ENCODE results near the gene PERP.

PERP gene

GRCh38 chr6:138101946-138102731 is 5.1 kb downstream of the PERP start:
- Histone ChIP-seq H3F3A (ENCODE audit: insufficient read depth, low read length) (peaks cover 7% of the 10 kb centered on the region; the same call in 1 of the 2 replicates), H3K4me2 (ENCODE audit: low read depth, low read length) (no peak overlapping the region), H3K4me1 (ENCODE audit: low read length) (peaks cover 11% of the 10 kb centered on the region), H3K4me3 (ENCODE audit: low read length) (no peak overlapping the region), H3K79me2 (ENCODE audit: low read length) (peaks cover 98% of the 10 kb centered on the region), H3K27me3 (replicated peaks; ENCODE audit: insufficient read depth, low read length) (no peaks in the 10 kb centered on the region), H3K9me3 (replicated peaks; ENCODE audit: insufficient read depth, low read length) (no peaks in the 10 kb centered on the region), H3K9me2 (replicated peaks; ENCODE audit: insufficient read depth, low read length) (no peaks in the 10 kb centered on the region), H2AFZ (ENCODE audit: low read length) (no peak overlapping the region), H3K36me3 (replicated peaks; ENCODE audit: insufficient read depth, low read length) (no peaks in the 10 kb centered on the region), H3K9ac (ENCODE audit: low read length) (no peak overlapping the region), H3K27ac (ENCODE audit: low read length) (no peak overlapping the region), H4K20me1 (ENCODE audit: insufficient read depth, low read length) (no peaks in the 10 kb centered on the region)
- no peak for DNase-seq
- TF ChIP-seq EZH2phosphoT487 (IDR thresholded peaks at IDR 0.05; ENCODE audit: low read length) (no peak), CTCF (IDR thresholded peaks at IDR 0.05; ENCODE audit: low read length) (no peak), EZH2 (optimal IDR thresholded peaks at IDR 0.05; ENCODE audit: low read depth, low read length) (no peak)

- H3K27ac ChIP-seq (ENCODE audit: low read length): no peak overlapping the region
- H2AFZ ChIP-seq (ENCODE audit: low read length): no peak overlapping the region
- H3K36me3 ChIP-seq (replicated peaks; ENCODE audit: insufficient read depth, low read length): 0 out of 2 replicates have a peak, but pooled peaks cover 5% of the 10 kb centered on the region
- H3K9me3 ChIP-seq (replicated peaks; ENCODE audit: insufficient read depth, low read length): no peaks in the 10 kb centered on the region
- peaks cover 3% of the 10 kb centered on the region for H3K4me1 ChIP-seq (ENCODE audit: low read length)
- H4K20me1 ChIP-seq (ENCODE audit: insufficient read depth, low read length): no peaks in the 10 kb centered on the region
- H3K9me2 ChIP-seq (replicated peaks; ENCODE audit: insufficient read depth, low read length): no peaks in the 10 kb centered on the region
- no peaks in the 10 kb centered on the region for H3K27me3 ChIP-seq (replicated peaks; ENCODE audit: insufficient read depth, low read length)
- TF ChIP-seq CTCF (IDR thresholded peaks at IDR 0.05; ENCODE audit: low read length) (no peak), EZH2phosphoT487 (IDR thresholded peaks at IDR 0.05; ENCODE audit: low read length) (no peak), EZH2 (optimal IDR thresholded peaks at IDR 0.05; ENCODE audit: low read depth, low read length) (no peak)
- H3K9ac ChIP-seq (ENCODE audit: low read length): no peak overlapping the region
- no peak for DNase-seq
- H3K79me2 ChIP-seq (ENCODE audit: low read length): peaks cover 91% of the 10 kb centered on the region
- no peak overlapping the region for H3K4me3 ChIP-seq (ENCODE audit: low read length)
- no peak overlapping the region for H3K4me2 ChIP-seq (ENCODE audit: low read depth, low read length)
- no peaks in the 10 kb centered on the region for H3F3A ChIP-seq (ENCODE audit: insufficient read depth, low read length)
These were observed 7.4 kb downstream of the PERP start for GRCh38 chr6:138099832-138100231.

- Histone ChIP-seq H3K4me1 (ENCODE audit: low read length) (no peaks in the 10 kb centered on the region), H3K27ac (ENCODE audit: low read length) (no peak overlapping the region), H3K9me3 (replicated peaks; ENCODE audit: insufficient read depth, low read length) (no peaks in the 10 kb centered on the region), H3K9ac (ENCODE audit: low read length) (no peak overlapping the region), H3K9me2 (replicated peaks; ENCODE audit: insufficient read depth, low read length) (no peaks in the 10 kb centered on the region), H3K4me3 (ENCODE audit: low read length) (no peak overlapping the region), H3K36me3 (replicated peaks; ENCODE audit: insufficient read depth, low read length) (0 out of 2 replicates have a peak, but pooled peaks cover 5% of the 10 kb centered on the region), H3F3A (ENCODE audit: insufficient read depth, low read length) (no peaks in the 10 kb centered on the region), H2AFZ (ENCODE audit: low read length) (no peak overlapping the region), H4K20me1 (ENCODE audit: insufficient read depth, low read length) (no peaks in the 10 kb centered on the region), H3K27me3 (replicated peaks; ENCODE audit: insufficient read depth, low read length) (no peaks in the 10 kb centered on the region), H3K4me2 (ENCODE audit: low read depth, low read length) (no peak overlapping the region), H3K79me2 (ENCODE audit: low read length) (peaks cover 80% of the 10 kb centered on the region)
- TF ChIP-seq EZH2 (optimal IDR thresholded peaks at IDR 0.05; ENCODE audit: low read depth, low read length) (no peak), CTCF (IDR thresholded peaks at IDR 0.05; ENCODE audit: low read length) (no peak), EZH2phosphoT487 (IDR thresholded peaks at IDR 0.05; ENCODE audit: low read length) (no peak)
- DNase-seq: no peak
These were observed 8.9 kb downstream of the PERP start for GRCh38 chr6:138098306-138098705.
